Kidney tubule cell (primary cell): Measurements from ENCODE around the gene TBC1D19.
"Not testable (repeated sequence)": the region's sequence is repeated elsewhere in the genome, so short reads cannot be mapped to it uniquely, and the experiment has no call there.

Source experiments
- DNase-seq: peaks from one replicate; pipeline ENCODE4 v3.0.0-alpha.2; 2018; ENCODE audit warnings: low spot score

Gene TBC1D19

DNA sequence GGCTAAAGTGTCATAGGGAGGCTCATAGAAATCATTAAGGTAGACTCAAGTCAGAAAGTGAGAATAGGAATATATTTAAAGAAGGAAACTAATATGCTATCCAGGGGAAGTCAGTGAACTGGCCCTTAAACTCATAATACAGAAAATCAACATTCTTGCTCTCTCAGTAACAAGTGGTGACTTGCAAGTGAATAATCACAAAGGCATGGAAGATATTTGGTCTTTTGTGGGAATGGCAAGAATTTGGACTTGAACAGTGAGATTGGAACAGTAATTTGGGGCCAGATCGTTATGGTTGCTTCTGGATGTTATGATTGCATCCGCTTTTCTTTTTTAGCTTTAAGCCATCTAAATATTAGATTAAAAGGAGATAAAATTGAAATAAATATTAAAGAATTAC, 103.8 kb downstream of the TBC1D19 start:
- DNase-seq = peak; percentile 74

DNA sequence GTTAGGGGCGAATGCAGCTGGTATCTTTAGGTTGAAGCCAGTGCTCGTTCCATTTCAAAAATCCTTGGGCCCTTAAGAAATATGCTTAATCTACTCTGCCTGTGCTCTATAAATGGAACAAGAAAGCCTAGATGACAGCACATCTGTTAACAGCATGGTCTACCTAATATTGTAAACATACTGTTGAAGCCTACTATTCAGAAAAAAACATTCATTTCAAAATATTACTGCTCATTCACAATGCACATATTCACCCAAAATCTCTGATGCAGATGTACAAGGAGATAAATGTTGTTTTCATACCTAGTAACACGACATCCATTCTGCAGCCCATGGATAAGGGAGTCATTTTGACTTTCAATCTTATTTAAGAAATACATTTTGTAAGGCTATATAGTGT, 106.6 kb downstream of the TBC1D19 start:
- DNase-seq = no peak

DNA sequence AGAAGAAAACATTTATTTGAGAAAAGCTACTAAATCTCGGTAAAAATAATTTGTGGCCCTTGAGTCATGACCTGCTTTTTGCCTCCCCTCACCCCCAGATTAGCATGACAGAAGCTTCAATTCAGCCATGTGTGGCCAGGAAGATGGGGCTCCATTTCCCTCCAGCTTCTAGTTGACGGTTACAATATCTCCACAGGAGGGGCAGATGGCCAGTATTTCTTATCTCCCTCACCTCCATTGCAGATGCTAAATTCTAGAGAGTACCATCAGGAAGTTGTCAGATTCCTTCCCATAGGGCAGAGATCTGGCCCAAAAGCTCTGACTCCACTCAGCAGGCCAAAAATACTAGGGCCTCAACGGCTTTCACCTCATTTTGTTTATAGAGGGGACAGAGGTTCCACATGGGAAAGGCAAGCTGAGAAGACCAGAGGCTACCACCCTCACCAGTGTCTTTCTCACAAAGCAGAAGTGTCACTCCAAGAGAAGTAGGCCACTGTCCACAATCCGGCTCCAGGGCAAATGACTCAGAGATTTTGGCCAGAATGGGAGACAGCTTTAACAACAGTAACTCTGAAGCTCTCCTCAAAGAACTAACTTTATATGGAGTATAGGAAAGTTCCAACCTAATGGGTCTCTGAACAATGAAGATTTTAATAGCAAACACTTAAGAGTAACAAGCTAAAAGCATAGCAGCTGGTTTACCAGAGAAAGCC, 108.3 kb downstream of the TBC1D19 start:
- DNase-seq = no peak

DNA sequence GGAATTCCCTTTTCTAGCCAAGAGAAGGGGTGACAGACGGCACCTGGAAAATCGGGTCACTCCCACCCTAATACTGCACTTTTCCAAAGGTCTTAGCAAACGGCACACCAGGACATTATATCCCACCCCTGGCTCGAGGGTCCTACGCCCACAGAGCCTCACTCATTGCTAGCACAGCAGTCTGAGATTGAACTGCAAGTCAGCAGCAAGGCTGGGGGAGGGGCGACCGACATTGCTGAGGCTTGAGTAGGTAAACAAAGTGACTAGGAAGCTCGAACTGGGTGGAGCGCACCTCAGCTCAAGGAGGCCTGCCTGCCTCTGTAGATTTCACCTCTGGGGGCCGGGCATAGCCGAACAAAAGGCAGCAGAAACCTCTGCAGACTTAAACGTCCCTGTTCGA, 110.2 kb downstream of the TBC1D19 start:
- not testable (repeated sequence) for DNase-seq

DNA sequence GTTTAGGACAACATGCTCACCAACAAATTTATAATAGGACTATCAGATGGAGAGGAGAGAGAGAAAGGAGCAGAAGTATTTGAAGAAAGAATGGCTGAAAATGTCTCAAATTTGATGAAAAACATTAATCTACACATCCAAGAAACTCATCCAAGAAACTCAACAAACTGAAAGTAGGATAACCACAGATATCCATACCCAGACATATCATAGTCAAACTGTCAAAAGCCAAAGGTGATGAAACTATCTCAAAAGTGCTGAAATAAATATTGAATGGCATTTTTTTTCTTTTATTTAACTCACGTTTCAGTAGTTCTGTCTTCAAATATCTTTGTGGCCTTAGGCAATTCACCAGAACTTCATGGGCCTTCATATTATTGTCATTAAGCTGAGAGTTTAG, 116.2 kb downstream of the TBC1D19 start:
- DNase-seq = no peak

DNA sequence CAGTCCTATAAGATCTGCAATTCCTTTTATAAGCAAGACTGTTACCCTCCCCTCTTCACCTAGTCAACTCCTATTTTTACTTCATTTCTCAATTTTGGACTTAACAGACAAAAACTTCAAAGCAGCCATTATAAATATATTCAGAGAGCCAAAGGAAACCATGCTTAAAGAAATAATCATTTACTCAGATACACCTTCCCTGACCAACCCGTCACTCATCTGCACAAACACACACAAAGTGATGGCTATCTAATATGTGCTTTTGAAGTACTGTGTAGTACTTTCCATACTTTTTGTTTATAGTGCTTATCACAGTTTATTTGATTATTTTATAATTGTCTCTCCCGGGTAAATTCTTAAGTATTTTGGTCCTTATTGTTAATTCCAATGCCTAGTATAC, 117.2 kb downstream of the TBC1D19 start:
- no peak for DNase-seq

DNA sequence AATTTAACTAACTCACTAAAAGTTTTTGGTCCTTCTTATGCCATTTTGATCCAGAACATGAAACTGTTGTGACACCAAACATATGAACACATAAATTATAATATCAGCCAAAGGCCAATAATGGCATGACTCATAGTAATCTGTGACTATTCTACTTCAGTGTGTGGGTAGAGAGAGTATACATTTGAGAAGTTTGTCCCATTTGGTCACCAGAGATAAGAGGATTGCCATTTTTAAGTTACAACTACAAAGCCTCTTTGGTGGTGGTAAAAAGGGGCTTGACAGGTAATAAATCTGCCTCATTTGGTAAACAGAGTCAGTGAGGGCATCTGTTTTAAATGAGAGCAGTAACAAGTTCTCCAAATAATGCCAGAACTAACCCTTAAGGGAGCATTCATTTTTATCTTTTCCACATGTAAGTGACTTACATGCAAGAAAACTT, 117.9 kb downstream of the TBC1D19 start:
- DNase-seq = no peak

DNA sequence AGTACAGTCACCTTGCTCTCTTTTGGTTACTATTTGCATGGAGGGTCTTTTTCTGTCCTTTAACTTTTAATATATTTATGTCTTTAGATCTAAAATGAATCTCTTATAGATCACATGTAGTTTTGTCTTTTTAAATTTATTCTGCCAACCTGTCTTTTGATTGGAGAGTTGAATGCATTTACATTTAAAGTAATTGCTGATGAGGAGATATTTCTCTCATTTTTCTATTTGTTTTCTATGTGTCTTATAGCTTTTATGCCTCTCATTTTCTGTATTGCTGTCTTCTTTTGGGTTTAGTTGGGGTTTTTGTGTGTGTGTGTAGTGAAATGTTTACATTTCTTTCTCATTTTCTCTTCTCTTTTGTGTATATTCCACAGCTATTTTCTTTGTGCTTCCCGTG, 123.5 kb downstream of the TBC1D19 start:
- DNase-seq = no peak

DNA sequence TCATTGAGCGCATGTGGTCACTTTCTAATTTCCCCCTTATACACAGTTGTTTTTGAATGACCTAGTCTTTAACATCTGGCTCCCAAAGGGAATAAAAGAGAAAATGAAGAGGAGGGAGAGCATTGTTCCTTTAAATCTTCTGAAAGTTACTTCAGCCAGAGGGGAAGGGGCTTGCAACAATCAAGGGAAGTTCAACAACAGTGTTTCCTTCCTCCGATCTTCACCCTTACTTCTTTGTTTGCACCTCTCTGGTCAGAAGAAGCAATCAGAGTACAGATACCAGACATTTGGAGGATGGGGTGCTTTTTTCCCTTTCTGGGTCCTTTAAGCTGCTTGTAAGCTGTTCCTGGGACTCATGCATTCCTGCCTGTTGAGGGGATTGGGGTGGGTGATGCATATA, 125.4 kb downstream of the TBC1D19 start:
- DNase-seq = no peak

DNA sequence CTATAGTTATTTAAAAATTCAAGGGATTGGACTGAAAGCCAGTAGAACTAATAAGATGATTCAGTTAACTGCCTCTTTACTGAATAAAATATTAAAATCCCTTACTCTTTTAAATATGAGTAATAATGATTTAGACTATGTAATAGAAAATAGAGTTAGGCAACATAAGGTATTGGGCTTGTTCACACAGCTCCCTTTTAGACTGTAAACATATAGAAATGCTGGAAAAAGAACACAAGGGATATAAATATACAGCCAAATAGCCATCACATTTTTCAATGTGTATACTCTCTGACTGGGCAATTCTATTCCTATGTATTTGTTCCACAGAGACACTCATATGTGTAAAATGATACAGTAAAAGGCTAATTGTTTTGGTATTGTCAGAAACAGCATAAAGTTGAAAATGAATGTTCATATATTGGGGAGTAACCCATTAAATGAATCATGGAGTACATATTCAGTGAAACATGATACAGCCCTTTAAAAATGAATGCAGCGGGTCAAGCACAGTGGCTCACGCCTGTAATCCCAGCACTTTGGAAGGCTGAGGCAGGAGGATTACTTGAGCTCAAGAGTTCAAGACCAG, 129.8 kb downstream of the TBC1D19 start:
- DNase-seq = no peak

DNA sequence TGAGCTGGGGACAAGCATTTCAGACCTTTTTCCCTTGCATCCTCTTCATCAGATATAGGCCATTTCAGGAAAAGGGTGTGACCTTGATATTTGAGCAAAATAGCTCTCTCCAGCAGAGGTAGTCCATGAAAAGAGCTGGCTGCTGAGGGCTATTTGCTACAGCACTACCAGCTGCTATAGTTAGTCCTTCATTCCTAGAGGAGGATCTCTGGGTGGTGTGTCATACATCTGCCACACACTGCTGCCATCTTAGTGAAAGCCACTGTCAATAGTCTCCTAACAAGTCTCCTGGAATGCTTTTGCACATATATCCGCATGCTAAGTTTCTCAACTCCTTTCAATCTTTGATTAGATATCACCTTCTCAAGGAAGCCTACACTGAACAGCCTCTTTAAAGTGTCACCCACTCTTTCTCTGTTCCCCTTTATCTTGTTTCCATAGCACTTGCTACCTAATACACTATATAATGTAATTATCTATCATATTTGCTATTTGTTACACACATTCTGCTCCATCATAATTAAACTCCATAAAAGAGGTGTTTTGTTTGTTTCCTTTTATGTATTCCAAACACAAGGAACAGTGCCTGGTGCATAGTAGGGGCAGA, 131.9 kb downstream of the TBC1D19 start:
- DNase-seq = no peak

DNA sequence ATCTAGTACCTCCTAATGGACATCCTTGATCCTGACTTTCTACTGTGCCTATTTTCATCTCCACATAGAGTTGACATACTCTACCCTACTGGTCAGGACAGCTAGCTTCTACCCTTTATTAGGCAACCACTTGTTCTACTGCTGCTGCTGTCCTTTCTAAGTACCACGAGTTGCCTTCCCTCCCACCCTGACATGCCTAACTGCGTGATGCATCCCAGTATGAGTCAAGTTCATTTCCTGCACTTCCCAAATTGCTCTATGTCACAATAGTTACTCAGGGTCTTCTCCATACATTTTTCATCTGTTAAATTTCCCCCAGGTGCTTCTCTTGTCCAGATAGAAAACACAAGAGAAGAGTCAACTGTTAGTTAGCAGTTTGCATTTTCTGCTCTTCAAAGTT, 133.4 kb downstream of the TBC1D19 start:
- DNase-seq = peak; percentile 64

DNA sequence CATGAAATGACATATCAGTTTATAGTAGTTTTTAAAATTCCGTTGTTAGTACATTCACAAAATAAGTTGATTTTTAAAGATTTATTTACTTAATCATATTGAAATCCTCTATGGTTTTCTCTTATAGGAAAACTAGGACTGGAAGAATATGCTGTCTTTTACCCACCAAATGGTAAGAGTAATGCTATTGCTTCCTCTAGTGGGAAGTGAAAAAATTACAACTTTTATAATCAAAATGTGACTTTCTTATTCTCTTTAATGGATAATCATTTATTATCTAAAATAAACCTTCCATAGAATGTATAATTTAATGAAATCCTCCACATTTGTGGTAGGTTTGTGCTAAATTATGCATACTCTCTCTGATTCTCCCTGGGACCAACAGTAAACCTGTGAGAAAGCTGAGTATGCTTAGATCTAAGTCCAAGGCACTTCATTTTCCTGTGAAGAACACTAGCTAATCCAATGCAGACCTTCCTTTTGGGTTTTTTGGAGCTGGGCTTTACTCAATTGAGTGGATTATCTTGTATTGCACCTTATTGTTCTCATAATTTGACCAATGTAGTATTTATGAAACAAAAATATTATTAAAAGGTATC, 136.2 kb downstream of the TBC1D19 start:
- peak; percentile 41 for DNase-seq

DNA sequence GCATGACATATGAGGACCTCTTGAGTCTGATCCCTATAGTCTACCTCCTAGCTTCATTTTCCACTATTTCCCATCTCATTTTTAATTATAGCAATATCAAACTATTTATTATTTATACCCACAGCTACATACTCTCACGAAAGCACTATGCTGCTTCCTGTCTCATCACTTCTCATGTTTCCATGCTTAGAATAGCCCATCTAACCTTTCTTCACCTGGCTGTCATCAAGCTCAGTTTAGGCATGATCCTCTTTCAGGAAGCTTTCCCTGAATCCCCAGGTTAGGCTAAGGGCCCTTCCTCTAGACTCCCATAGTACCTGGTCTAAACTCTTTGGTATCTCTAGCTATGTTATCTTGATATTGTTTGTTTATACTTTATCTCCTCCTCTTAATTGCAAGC, 137.8 kb downstream of the TBC1D19 start:
- no peak for DNase-seq

DNA sequence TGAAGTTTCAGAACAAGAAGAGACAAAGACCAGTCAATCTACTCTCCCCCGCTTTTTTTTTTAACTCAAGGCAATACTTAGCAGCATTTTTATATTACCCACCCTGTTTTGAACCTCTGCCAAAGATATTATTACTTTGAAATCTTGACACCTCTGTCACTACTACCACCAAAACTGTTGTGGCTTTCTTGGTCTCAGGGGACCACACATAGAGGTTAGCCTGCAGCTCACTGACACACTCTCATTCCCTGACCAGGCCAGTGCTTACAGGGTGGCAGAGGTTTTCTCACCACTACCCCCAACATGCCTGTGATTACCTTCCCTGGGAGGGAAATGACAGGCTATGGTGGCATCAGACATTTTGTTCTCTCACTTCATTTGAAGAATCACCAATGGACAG, 139.3 kb downstream of the TBC1D19 start:
- DNase-seq = no peak

DNA sequence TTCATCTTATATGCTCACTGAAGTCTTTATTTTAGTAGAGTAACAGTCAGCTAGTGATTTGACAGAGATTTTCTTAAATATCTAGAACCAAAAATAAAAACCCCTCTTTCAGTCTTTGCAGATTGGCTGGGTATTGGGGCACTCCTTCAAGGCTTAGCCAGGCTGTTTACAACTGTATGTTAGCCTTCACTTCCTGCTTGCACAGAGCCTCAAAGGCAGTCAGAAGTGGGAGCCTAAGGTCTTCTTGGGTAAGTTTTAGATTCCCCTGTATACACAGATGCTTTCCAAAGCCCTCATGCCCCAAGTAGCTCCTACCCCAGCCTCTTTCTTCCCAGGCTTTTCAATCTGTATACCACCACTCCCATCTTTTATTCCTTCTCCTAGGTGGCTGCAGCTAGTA, 140.7 kb downstream of the TBC1D19 start:
- no peak for DNase-seq

DNA sequence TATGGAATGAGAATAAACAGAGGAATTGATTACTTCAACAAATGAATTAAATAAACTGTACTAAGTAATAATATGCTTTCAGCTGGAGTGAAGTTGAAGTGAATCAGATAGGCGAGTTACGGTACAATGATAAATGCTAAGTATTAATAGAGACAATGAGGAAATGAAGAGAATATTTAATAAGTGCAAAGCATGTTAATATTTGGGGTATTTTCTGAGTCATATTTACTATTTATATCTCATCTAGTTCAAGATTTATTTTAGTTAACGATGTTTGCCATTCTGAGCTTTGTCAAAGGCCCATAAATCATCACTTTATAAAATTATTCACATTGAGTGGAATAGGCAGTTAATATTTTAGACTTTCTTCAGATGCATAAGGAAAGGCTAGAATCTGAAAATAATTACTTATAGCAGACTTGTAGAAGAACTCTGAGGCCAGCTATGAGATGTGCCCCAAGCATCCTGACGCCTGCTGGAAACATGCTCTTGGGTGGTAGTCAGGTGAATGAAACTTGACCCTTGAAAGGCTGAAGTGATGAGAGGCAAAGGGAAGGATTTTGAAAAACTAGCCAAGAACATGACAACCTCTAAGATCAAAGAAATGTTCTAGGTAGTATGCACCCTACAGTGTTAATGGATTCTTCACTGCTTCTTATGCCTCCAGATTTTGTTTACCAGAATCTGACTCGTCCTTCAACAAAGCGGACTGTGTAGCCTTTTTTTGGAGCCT, 142.9 kb downstream of the TBC1D19 start:
- DNase-seq = no peak

DNA sequence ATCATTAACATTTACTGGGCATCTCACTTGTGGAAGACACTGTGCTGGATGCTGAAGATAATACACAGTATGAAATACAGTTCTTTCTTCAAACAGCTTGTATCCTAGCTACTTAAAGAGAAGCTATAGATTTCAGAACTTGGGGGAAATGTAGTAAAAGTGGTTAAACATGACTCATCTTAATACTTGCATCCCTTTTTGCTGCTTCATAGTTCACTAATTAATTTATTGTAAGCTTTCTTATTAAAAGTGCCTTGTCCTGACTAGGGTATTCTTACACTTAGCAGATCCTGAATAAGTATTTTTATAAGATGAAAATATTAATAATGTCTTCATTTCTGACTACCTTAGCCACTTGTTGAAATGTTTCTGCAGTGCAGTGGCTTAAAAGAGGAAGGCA, 144.0 kb downstream of the TBC1D19 start:
- peak; percentile 2 for DNase-seq

DNA sequence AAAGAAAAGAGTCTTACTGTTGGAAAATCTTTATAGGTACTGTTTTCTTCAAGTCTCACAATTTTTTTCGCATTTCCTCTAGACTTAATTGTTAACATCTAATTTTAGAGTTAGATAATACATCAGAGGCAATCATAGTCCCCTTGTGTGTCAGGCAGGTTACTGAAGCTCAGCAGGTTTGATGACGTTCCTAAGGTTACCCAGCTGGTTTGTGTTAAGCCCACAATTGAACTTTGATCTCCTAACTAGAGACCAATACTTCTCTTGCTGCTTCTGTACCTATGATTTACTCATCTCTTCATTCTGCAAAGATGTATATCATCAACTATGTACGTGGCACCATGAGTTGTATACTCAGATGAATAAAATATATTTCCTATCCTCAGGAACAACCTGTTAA, 145.1 kb downstream of the TBC1D19 start:
- no peak for DNase-seq

DNA sequence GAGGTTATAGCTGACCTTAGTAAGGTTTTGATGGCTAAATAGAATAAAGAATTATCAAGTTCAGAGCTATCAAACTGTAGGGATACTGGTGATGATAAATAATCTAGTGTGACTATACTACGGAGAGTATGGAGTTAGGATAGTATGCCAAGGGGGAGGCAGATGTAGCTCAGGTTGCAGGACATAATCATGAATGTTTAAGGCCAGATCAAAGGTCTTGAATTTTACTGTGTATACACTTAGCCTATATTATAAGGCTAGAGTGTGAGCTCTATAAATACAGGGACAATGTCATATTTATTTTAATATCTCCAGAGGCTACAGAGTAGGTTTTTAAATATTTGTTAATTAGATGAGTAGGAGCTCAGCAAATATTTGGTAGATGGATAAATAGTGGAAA, 145.7 kb downstream of the TBC1D19 start:
- DNase-seq = no peak

DNA sequence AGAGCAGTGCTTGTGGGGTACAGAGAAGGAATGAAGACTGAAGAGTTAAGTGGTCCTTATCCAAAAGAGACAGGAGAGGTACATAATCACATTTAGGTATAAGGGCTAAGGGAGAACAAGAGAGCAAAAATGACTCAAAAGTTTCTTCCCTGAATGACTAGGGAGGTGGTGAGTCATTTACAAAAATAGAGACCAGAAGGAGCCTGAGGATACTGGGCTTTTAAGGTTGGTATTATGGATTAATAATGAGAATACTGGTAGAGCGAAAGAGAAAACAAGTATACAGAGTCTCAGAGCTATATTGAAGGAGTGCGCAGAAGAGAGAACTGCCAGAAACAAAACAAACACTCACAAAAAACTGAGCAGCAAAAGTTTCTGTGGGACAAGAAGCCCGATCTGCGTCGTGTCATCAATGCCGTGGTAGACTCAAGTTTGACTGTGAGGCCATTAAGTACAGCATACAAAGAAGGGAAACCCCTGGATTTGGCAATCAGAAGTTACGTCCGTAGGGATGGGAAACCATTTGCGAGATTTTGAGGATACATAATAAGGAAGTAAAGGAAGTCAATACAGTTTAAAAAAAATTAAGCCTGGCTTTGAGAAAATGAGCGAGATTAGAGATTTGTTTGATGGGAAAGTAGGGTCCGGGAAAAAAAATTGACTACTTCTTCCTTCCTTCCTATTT, 147.6 kb downstream of the TBC1D19 start:
- DNase-seq = no peak

DNA sequence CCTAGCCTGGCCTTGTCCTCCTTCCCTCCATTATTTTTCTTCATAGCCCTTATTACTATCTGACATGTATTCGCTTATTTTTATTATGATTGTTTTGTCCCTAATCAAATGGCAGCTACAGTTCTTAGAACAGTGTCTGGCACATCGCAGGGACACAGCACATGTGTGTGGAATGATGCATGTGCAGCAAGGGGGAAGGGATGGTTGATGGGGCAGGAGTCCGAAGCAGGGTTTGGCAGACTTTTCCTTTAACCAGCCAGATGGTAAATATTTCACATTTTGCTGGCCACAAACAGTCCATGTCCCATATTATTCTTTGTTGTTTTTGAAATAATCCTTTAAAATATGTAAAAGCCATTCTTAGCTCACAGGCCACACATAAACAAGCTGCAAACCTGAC, 148.5 kb downstream of the TBC1D19 start:
- no peak for DNase-seq
